ENCODE measurements around the gene YTHDC1. TPM values are rescaled to one million over a fixed set of nuclear protein-coding genes. Genes with fewer than 3 reads are reported as not detected.

The YTHDC1 gene
- total and polyA plus RNA-seq, 12 donors, result 24.6 to 79.6 (median 48.2) TPM

DNA sequence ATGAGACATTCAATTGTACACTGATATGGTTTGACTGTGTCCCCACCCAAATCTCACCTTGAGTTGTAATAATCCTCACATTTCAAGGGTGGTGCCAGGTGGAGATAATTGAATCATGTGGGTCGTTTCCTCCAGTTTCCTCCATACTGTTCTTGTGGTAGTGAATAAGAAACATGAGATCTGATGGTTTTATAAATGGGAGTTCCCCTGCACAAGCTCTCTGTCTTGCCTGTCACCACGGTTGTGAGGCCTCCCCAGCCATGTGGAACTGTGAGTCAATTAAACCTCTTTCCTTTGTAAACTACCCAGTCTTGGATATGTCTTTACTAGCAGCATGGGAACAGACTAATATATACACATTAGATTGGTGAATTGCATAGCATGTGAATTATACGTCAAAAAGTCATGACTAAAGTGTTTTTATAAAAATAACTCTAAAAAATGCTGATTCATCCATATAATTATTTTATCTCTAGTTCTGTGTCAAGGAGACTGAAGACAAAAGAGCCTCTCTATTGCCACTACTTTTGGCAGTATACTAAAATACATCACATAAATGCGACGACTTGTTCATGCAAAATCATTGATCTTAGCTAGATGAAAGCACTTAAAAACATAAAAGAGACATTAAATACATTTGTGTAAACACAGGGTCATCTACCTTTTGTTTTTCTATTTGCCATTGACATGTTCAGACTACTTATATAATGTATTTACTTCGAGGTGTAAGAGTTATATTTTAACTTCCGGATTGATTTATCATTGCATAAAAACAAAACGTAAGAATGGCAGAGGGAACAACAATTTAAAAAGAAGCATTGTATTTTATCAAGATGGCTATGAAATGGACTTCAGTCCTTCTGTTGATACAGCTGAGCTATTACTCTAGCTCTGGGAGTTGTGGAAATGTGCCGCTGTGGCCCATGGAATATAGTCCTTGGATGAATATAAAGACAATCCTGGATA is 50.1 kb downstream of the YTHDC1 start:
- intact Hi-C loops (cut with DNase I), result no loop called here
- Histone ChIP-seq H3K4me1 (replicated peaks in 1 of 2) (no peaks in the 10 kb centered on the region), H3K36me3 (replicated peaks in 1 of 2) (no peaks in the 10 kb centered on the region), H3K27ac (no peak overlapping the region), H3K27me3 (no peaks in the 10 kb centered on the region), H3K9me3 (replicated peaks in 1 of 3) (no peaks in the 10 kb centered on the region), H3K4me3 (no peak overlapping the region)
- WGBS, 4 donors, result 57 to 70% (median 68%) methylated on average over 9 of the region's 9 CpGs
- no peak for DNase-seq
- TF ChIP-seq, protein P1, sequence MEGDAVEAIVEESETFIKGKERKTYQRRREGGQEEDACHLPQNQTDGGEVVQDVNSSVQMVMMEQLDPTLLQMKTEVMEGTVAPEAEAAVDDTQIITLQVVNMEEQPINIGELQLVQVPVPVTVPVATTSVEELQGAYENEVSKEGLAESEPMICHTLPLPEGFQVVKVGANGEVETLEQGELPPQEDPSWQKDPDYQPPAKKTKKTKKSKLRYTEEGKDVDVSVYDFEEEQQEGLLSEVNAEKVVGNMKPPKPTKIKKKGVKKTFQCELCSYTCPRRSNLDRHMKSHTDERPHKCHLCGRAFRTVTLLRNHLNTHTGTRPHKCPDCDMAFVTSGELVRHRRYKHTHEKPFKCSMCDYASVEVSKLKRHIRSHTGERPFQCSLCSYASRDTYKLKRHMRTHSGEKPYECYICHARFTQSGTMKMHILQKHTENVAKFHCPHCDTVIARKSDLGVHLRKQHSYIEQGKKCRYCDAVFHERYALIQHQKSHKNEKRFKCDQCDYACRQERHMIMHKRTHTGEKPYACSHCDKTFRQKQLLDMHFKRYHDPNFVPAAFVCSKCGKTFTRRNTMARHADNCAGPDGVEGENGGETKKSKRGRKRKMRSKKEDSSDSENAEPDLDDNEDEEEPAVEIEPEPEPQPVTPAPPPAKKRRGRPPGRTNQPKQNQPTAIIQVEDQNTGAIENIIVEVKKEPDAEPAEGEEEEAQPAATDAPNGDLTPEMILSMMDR (IDR thresholded peaks at IDR 0.05), result no peak
- no peak for TF ChIP-seq POLR2A (IDR thresholded peaks at IDR 0.05)

DNA sequence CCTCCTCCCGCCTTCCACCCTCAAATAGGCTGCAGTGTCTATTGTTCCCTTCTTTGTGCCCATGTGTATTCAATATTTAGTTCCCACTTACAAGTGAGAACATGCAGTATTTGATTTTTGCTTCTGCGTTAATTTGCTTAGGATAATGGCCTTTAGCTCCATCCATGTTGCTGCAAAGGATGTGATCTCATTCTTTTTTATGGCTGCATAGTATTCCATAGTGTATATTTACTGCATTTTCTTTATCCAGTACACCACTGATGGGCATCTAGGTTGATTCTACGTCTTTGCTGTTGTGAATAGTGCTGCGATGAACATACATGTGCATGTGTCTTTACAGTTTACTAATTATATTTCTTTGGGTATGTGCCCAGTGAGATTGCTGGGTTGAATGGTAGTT is 52.8 kb downstream of the YTHDC1 start:
- Histone ChIP-seq H3K27ac (no peak overlapping the region), H3K4me1 (replicated peaks in 1 of 2) (no peaks in the 10 kb centered on the region), H3K27me3 (no peaks in the 10 kb centered on the region), H3K9me3 (replicated peaks in 1 of 3) (no peaks in the 10 kb centered on the region), H3K4me3 (no peak overlapping the region), H3K36me3 (replicated peaks in 1 of 2) (no peaks in the 10 kb centered on the region)
- WGBS, 4 donors, result 82 to 85% (median 84%) methylated on average over 4 of the region's 4 CpGs
- no peak for TF ChIP-seq POLR2A (IDR thresholded peaks at IDR 0.05)
- TF ChIP-seq, protein P1 (IDR thresholded peaks at IDR 0.05), result no peak
- no peak for DNase-seq
- intact Hi-C loops (cut with DNase I), result no loop called here

DNA sequence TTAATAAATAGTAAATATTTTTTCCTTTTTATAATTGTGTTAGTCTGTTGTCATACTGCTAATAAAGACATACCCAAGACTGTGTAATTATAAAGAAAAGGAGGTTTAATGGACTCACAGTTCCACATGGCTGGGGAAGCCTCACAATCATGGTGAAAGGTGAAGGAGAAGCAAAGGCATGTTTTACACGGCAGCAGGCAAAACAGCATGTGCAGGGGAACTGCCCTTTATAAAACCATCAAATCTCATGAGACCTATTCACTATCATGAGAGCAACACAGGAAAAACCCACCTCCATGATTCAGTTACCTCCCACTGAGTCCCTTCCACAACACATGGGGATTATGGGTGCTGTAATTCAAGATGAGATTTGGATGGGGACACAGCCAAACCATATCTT is 58.6 kb downstream of the YTHDC1 start:
- WGBS, 4 donors, result 80 to 94% (median 91%) methylated on average over 1 of the region's 1 CpG
- no peaks in the 10 kb centered on the region for H3K36me3 ChIP-seq (replicated peaks in 1 of 2)
- intact Hi-C loops (cut with DNase I), result no loop called here
- no peaks in the 10 kb centered on the region for H3K4me1 ChIP-seq (replicated peaks in 1 of 2)
- H3K9me3 ChIP-seq (replicated peaks in 1 of 3), result no peaks in the 10 kb centered on the region
- H3K27ac ChIP-seq, result no peak overlapping the region
- TF ChIP-seq POLR2A (IDR thresholded peaks at IDR 0.05), result no peak
- TF ChIP-seq, protein P1 (IDR thresholded peaks at IDR 0.05), result no peak
- no peak overlapping the region for H3K4me3 ChIP-seq
- no peaks in the 10 kb centered on the region for H3K27me3 ChIP-seq
- DNase-seq, result no peak

DNA sequence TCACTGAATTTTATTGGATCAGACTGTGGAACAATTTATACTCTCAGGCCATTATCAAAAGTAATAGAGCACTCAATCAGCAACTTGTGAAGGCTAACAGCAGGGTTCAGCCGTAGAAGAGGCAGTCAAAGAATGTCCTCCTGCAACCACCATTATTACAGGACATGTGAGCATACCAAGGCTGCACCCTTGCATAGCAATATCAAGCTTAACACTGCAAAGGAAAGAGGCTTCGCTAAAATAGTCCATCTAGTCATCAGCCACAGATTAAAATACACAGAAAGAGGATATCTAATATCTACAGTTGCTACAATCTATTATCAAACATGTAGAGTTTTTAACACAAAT is 61.5 kb downstream of the YTHDC1 start:
- H3K36me3 ChIP-seq (replicated peaks in 1 of 2), result no peaks in the 10 kb centered on the region
- no peak for DNase-seq
- WGBS, 4 donors, result 62 to 81% (median 70%) methylated on average over 2 of the region's 2 CpGs
- no peaks in the 10 kb centered on the region for H3K4me1 ChIP-seq (replicated peaks in 1 of 2)
- no peak overlapping the region for H3K4me3 ChIP-seq
- no peak overlapping the region for H3K27ac ChIP-seq
- intact Hi-C loops (cut with DNase I), result no loop called here
- no peaks in the 10 kb centered on the region for H3K27me3 ChIP-seq
- no peaks in the 10 kb centered on the region for H3K9me3 ChIP-seq (replicated peaks in 1 of 3)
- TF ChIP-seq POLR2A (IDR thresholded peaks at IDR 0.05), result no peak
- TF ChIP-seq, protein P1 (IDR thresholded peaks at IDR 0.05), result no peak
